GM19452 (cell line): ENCODE results near the gene APMAP.

ENCODE experiments used
- ATAC-seq: cut with Tn5 transposase; IDR thresholded peaks from one replicate; pipeline ENCODE4 v1.9.1; 2021; ENCODE audit not compliant: unreplicated experiment

The APMAP gene

DNA sequence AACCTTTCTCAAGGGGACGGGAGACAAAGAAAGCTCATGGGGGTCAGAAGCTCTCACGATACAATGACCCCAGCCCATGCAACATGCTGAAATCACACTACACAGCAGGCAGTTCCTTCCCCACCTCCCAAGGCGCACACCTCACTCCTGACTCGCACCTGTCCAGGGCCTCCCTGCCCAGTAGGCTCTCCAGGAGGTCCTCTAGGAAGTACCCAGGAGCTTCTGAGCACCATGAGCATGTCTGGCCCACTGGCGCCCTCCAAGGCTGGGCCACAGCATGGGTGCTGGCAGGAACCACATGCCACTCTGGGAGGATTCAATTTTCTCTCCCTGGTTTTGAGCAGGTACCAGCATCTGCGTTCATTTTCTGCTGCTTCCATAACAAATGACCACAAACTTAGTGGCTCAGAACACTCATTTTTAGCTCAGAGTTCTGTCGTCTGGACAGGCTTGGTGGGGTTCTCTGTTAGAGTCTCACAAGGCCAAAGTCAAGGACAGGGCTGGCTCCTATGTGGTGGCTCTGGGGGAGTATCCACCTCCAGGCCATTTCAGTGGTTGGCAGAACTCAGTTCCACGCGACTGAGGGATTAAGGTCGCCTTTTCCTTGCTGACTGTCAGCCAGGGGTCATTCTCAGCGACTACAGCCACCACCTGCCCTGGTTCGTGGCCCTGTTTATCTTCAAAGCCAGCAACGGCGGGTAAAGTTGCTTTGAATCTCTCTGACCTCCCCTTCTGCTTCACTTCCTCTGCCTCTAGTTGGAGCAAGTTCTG lies 32.7 kb upstream of the APMAP start:
- no peak for ATAC-seq

DNA sequence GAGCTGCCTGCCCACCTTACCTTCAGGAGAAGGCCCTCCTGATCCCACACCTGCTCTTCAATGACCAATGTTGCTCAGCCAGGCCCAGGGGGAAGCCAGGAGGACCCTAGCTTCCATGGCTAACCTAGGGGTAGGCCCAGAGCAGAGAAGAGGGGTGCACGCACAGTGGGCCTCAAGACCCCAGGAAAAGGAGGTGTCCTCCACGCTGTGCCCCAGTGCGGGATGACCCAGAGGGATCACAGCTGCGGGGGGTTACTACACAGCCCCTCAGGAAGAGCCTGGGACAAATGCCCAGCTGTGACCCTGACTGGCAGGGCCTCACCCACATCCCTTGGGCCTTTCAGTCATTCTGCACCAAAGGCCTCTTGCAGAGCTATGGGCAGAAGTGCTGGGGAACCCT lies 31.6 kb upstream of the APMAP start:
- no peak for ATAC-seq

GRCh38 chr20:25023356-25023755 lies 30.8 kb upstream of the APMAP start:
- ATAC-seq: no peak

- ATAC-seq: no peak
Observed at GRCh38 chr20:25022680-25023079, 30.1 kb upstream of the APMAP start.

- no peak for ATAC-seq
Observed at GRCh38 chr20:25021336-25021735, 28.8 kb upstream of the APMAP start.

- no peak for ATAC-seq
Observed at GRCh38 chr20:25020901-25021301, 28.4 kb upstream of the APMAP start.

- no peak for ATAC-seq
Observed at GRCh38 chr20:25020345-25020744, 27.8 kb upstream of the APMAP start.

DNA sequence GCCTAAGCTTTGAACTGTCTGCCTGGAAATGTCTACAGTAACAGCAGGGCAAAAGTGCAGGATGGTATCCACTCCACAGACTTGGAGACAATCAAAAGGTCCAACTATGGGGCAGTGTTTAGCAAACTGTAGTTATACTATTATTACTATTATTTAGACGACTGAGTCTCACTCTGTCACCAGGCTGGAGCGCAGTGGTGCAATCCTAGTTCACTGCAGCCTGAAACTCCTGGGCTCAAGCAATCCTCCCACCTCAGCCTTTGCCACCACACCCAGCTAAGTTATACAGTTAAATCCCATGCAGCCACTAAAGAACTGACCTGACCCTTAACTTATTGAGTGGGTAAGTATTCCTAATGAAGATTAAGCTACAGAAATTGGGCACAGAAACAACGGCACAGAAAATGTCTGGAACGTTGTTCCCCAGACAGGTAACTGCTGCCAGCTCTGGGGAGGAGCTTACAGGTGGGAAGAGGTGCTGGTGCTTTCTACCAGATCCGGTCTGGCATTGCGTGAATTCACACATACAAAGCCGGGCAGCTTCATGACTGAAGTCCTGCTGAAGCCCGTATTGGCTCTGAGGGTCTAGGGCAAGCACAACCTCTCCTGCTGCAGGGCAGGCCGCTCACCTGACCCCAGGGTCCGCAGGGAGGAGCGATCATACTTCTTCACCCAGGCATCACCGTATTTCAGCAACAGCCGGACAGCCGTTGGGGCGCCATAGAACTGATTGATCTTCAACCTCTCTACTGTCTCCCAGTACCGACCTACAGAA lies 27.0 kb upstream of the APMAP start:
- no peak for ATAC-seq

DNA sequence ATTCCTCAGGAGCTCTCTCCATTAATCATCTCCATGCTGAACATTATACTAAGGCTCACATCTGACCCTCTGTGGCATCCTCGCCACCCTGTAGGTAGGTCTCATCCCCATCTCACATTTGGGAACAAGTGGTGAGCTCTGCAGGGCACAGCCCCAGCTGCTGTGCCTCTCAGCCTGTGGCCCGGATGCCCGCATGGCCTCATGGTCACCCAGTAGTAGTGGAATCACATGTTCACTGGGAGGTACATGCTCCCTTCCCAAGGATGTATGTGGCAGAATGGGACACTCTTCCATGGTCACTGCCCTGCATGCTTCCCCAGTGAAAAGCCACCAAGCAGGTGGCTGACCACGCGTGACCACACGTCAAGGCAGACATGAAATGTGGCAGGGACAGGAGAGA lies 26.3 kb upstream of the APMAP start:
- no peak for ATAC-seq

- no peak for ATAC-seq
Observed at GRCh38 chr20:25018425-25018824, 25.9 kb upstream of the APMAP start.

DNA sequence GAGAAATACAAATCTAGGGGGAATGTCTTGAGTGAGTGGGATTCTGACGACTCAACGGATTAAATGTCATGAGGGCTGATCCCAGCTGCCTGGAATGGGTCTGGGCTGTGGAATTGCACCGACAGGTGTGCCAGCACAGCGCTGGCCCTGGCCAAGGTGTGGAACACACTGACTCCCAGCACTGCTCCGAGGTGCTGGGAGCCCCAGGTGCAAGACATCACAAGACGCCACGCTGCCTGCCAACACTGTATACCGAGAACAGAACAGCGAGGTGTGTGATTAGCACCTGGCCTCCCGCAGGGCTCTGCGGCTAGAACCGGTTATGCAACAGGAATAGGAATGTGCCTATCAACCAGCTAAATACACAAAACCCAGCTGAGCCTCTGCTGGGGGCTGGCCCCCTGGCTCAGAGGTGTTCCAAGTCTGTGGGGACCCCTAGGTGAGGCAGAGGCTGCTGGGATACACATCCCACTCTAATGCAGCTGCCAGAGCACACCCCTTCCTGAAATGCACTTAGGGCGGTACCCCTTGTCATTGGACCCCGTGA lies 24.8 kb upstream of the APMAP start:
- no peak for ATAC-seq

- ATAC-seq: no peak
Observed at GRCh38 chr20:25016471-25016870, 23.9 kb upstream of the APMAP start.

DNA sequence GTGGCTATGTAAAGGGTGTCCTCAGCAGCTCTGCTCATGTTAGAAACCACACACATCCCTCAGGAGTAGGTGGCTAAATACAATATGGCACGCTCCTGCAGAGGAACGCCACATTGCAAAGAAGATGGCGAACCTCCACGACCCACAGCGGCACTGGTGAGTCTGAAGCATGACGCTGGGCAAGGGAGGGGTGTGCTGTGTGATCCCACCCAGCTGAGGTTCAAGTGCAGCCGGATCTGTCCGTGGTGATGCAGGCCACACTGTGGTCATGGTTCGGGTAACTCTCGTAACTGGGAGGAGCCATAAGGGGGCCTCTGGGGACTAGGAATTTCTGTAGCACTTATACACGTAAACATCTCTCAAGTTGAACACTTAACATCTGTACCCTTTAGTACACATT lies 23.4 kb upstream of the APMAP start:
- ATAC-seq: no peak

- ATAC-seq: no peak
Observed at GRCh38 chr20:25014816-25015215, 22.3 kb upstream of the APMAP start.

GRCh38 chr20:25013478-25014380 lies 21.2 kb upstream of the APMAP start:
- no peak for ATAC-seq

DNA sequence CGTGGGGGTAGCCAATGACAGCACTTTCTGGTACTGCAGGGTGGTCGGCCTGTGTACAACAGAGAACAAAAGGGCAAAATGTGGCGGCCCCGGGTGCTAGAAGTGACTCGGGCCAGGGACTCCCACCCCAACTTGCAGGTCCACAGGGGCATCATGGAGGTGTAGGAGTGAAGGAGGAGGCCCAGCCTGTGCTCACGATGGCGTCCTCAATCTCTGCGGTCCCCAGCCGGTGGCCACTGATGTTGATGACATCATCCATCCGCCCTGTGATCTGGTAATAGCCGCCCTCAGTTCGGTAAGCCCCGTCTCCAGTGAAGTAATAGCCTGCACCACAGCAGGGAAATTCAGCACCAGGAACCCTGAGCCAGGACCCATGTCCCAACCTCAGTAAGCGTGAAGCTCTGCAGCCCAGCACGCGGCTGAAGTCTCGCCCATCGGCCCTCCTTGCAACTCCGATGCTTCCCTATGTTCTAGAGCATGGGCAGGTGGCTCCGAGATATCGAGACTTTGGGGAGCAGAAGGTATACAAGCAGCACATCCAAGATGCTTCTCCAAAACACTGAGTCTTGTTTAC lies 20.2 kb upstream of the APMAP start:
- no peak for ATAC-seq

DNA sequence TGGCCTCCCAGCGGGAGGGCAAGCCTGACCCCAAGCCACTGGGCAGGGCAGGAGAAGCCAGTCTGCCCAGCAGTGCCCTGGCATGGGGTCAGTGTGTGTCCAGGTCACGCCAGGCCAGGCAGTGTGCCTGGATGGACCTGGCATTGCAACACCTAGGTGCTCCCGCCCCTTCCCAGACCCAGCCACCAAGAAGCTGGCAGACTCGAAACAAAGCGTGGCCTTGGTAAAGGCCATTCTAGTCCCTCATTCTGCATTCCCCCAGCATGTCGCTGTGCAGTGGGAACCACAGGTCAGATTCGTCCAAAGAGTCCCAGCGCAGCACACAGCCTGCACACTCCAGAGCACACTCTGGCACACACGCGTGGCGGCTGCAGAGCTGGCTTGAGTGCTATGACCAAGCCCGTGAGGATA lies 19.3 kb upstream of the APMAP start:
- ATAC-seq: no peak

GRCh38 chr20:25011261-25011660 lies 18.7 kb upstream of the APMAP start:
- no peak for ATAC-seq

DNA sequence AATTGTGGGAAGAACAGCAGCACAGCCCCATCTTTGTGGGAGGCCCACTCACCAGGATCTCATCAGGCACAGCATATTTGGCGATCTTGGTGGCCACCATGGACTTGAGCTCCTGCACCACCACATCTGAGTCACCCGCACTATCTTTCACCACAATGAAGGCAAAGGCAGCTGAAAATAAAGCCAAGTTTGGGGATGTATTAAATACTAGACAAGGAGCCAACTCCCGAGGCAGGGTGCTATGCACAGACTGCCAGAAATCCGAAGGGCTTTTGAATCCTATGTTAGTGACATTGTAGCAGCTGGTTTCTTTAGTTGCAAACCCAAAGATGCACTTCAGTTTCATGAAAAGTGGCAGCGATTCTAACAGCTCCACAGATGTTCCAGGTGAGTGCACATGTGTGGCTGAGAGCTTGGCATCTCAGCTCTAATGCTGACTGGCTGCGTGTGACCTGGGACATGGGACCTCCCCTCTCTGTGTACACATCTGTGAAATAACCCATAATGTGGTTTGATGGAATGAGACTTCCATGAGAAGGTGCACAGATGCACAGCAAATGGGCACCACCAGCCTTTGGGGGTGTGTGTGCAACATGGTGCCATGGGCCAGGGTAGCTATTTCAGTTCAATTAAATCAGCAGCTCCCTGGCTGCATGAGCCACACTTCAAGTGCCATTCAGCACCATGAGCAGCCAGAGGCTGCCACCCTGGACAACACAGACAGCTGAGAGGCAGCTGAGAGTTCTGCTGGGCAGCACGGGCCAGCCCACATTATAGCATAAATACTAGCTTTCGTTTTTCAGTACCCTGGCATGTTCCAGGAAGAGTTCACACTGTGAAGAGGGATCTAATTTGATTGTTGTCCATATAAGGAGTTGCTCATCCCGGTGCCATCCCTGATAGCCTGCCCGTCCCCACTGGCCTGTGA lies 16.9 kb upstream of the APMAP start:
- no peak for ATAC-seq
